Effector memory CD4-positive, alpha-beta T cell (primary cell): ENCODE results near the gene ABCA8.

Experiments
- DNase-seq, 3 donors: peaks; one replicate each; pipeline ENCODE4 v3.0.0-alpha.2; 2020
- H3K27ac ChIP-seq: 2 replicates; pipeline ENCODE4 v1.7.0; 2013; ENCODE audit warnings: mild to moderate bottlenecking, low read length, moderate library complexity; ENCODE audit not compliant: insufficient read depth, poor library complexity, severe bottlenecking
- H3K27me3 ChIP-seq: replicated peaks from 2 replicates; pipeline ENCODE4 v1.7.0; 2013; ENCODE audit warnings: mild to moderate bottlenecking, low read length; ENCODE audit not compliant: insufficient read depth, control insufficient read depth, poor library complexity, severe bottlenecking
- H3K36me3 ChIP-seq: 2 replicates; pipeline ENCODE4 v1.7.0; 2013; ENCODE audit warnings: mild to moderate bottlenecking, low read length, moderate library complexity; ENCODE audit not compliant: control insufficient read depth, insufficient read depth
- H3K4me1 ChIP-seq: 2 replicates; pipeline ENCODE4 v1.7.0; 2013; ENCODE audit warnings: low read length, mild to moderate bottlenecking; ENCODE audit not compliant: control insufficient read depth, insufficient read depth, poor library complexity, severe bottlenecking
- H3K4me3 ChIP-seq: 2 replicates; pipeline ENCODE4 v1.7.0; 2013; ENCODE audit warnings: low read length, low read depth, mild to moderate bottlenecking; ENCODE audit not compliant: insufficient read depth, poor library complexity, severe bottlenecking
- H3K9me3 ChIP-seq: 2 replicates; pipeline ENCODE4 v1.7.0; 2013; ENCODE audit warnings: mild to moderate bottlenecking, low read length, moderate library complexity; ENCODE audit not compliant: control insufficient read depth

Gene ABCA8

DNA sequence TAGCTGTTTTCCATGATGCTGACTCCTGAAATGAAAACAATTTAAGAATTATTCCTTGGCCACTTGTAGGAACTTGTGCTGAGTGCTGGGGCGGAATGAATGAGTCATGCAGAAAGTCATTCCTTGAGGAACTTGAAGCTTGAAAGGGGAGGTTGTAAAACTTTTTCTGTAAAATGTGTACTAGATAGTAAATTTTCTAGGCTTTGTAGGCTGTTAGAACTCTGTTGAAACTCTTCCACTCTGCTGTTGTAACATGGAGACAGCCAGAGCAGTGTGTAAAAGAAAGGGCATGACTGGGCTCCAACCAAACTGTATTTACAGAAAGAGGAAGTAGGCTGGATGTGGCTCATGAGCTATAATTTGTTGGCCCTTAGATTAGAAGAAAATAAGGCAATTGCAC lies 46.1 kb downstream of the ABCA8 start:
- Histone ChIP-seq H3K4me3 (no peak overlapping the region), H3K27ac (no peak overlapping the region), H3K4me1 (no peaks in the 10 kb centered on the region)

GRCh38 chr17:68908045-68908444 lies 47.1 kb downstream of the ABCA8 start:
- DNase-seq: no peak
- Histone ChIP-seq H3K4me3 (no peak overlapping the region), H3K9me3 (no peaks in the 10 kb centered on the region), H3K27me3 (no peaks in the 10 kb centered on the region), H3K36me3 (no peaks in the 10 kb centered on the region), H3K4me1 (no peaks in the 10 kb centered on the region), H3K27ac (no peak overlapping the region)

More for the DNA sequence above, 46.1 kb downstream of the ABCA8 start:
- no peak for DNase-seq
- Histone ChIP-seq H3K9me3 (no peaks in the 10 kb centered on the region), H3K27me3 (no peaks in the 10 kb centered on the region), H3K36me3 (no peaks in the 10 kb centered on the region)

- Histone ChIP-seq H3K27me3 (no peaks in the 10 kb centered on the region), H3K9me3 (no peaks in the 10 kb centered on the region), H3K4me3 (no peak overlapping the region), H3K27ac (no peak overlapping the region), H3K36me3 (no peaks in the 10 kb centered on the region), H3K4me1 (no peaks in the 10 kb centered on the region)
- DNase-seq: no peak
These were observed 48.6 kb downstream of the ABCA8 start for GRCh38 chr17:68906638-68907037.

- DNase-seq: no peak
- Histone ChIP-seq H3K4me3 (no peak overlapping the region), H3K36me3 (no peaks in the 10 kb centered on the region), H3K27ac (no peak overlapping the region), H3K4me1 (no peaks in the 10 kb centered on the region), H3K9me3 (no peaks in the 10 kb centered on the region), H3K27me3 (no peaks in the 10 kb centered on the region)
These were observed 51.9 kb downstream of the ABCA8 start for GRCh38 chr17:68903286-68903685.

DNA sequence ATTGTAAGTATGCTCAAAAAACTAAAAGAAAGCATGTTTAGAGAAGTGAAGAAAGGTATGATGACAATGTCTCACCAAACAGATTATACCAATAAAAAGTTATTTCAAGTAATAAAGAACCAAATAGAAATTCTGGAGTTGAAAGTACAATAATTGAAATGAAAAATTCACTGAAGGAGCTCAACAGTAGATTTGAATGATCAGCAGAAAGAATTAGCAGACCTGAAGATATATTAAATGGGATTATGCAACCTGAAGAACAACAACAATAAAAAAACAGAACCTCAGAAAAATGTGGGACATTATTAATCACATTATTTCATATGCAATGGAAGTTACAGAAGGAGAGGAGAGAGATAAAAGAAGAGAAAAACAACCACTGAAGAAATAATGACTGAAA lies 57.6 kb downstream of the ABCA8 start:
- no peaks in the 10 kb centered on the region for H3K9me3 ChIP-seq

GRCh38 chr17:68892658-68893057 lies 62.5 kb downstream of the ABCA8 start:
- Histone ChIP-seq H3K27me3 (no peaks in the 10 kb centered on the region), H3K4me1 (no peaks in the 10 kb centered on the region), H3K36me3 (no peaks in the 10 kb centered on the region), H3K4me3 (no peak overlapping the region), H3K9me3 (no peaks in the 10 kb centered on the region), H3K27ac (no peak overlapping the region)
- no peak for DNase-seq

More for the DNA sequence above, 57.6 kb downstream of the ABCA8 start:
- DNase-seq: no peak
- H3K4me3 ChIP-seq: no peak overlapping the region
- no peak overlapping the region for H3K27ac ChIP-seq
- H3K36me3 ChIP-seq: no peaks in the 10 kb centered on the region
- H3K27me3 ChIP-seq: no peaks in the 10 kb centered on the region
- no peaks in the 10 kb centered on the region for H3K4me1 ChIP-seq

- no peak overlapping the region for H3K4me3 ChIP-seq
- no peaks in the 10 kb centered on the region for H3K4me1 ChIP-seq
- no peaks in the 10 kb centered on the region for H3K27me3 ChIP-seq
- DNase-seq: no peak
- no peaks in the 10 kb centered on the region for H3K36me3 ChIP-seq
- no peak overlapping the region for H3K27ac ChIP-seq
- no peaks in the 10 kb centered on the region for H3K9me3 ChIP-seq
These were observed 63.0 kb downstream of the ABCA8 start for GRCh38 chr17:68892193-68892592.

GRCh38 chr17:68886401-68886800 lies 68.8 kb downstream of the ABCA8 start:
- no peaks in the 10 kb centered on the region for H3K4me1 ChIP-seq

DNA sequence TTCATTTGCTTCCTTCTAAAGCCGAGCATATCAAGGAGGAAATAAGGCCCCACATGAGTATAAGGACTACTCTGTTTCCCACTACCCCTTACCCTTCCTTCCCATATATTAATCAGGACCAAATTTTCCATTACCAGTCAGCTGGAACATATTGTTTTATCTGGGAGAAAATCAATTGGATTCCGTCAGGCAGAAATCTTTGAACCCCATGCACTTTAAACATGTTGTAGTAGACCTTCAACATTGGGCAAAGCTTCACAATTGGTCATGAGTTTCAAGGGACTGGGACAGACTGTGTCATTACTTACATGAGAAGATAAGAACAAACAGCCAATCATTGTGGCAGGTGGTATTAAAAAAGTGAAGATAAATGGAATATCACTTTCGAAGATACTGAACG lies 70.3 kb downstream of the ABCA8 start:
- DNase-seq: no peak
- H3K4me3 ChIP-seq: no peak overlapping the region
- no peaks in the 10 kb centered on the region for H3K27me3 ChIP-seq
- H3K4me1 ChIP-seq: no peaks in the 10 kb centered on the region
- no peaks in the 10 kb centered on the region for H3K36me3 ChIP-seq
- H3K9me3 ChIP-seq: no peaks in the 10 kb centered on the region
- no peak overlapping the region for H3K27ac ChIP-seq

More at GRCh38 chr17:68886401-68886800, 68.8 kb downstream of the ABCA8 start:
- DNase-seq: no peak
- no peaks in the 10 kb centered on the region for H3K9me3 ChIP-seq
- H3K4me3 ChIP-seq: no peak overlapping the region
- H3K27ac ChIP-seq: no peak overlapping the region
- H3K36me3 ChIP-seq: no peaks in the 10 kb centered on the region
- H3K27me3 ChIP-seq: no peaks in the 10 kb centered on the region

DNA sequence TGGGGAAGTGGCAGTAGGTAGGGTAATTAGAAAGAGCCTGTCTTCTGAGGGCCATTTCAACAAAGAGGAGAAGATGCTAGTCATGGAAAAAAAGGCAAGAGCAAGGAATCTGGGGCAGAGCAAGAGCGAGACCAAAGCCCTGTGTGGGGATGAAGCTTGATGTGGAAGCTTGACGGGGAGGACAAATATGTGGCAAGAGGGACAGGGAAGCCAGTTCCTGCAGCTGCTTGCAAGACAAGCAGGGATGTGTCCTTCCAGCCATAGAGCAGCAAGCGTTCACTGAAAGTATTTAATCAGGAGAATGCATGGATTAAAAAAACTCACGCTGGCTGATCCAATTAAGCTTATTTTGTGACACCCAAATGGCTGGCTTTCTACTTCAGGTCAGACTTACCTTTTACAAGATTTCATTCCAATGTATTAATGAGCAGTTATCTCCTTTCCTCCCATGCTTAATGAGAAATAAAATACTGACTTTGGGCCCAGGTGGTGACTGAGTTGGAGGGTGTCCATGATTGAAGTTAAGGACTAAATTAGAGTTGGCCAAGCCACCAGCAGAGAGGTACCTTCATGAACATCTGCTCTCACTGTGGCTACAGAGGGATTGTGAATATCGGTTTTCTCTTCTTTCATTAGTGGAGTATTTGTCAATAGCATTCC lies 76.8 kb downstream of the ABCA8 start:
- H3K4me3 ChIP-seq: no peak overlapping the region
- DNase-seq: no peak
- H3K9me3 ChIP-seq: no peaks in the 10 kb centered on the region
- no peaks in the 10 kb centered on the region for H3K4me1 ChIP-seq
- no peaks in the 10 kb centered on the region for H3K36me3 ChIP-seq
- no peak overlapping the region for H3K27ac ChIP-seq
- H3K27me3 ChIP-seq: no peaks in the 10 kb centered on the region
